Activated naive CD4-positive, alpha-beta T cell treated with anti-CD3 and anti-CD28 coated beads for 36 hours (primary cell): ENCODE data around the gene B3GALT5. TPM values are rescaled to one million over a fixed set of nuclear protein-coding genes. Genes with fewer than 3 reads are reported as not detected.

Experiments
- CTCF ChIA-PET: fragments of 350-600 bp; sonication (Branson Sonifier 250); formaldehyde crosslinking; loops from one replicate; lab custom pipeline; 2021; ENCODE audit warnings: antibody characterized with exemption; lab: Charles Lee
- DNase-seq: peaks from one replicate; pipeline ENCODE4 v3.0.0-alpha.2; 2020
- H3K27ac Mint-ChIP-seq: one replicate; pipeline ENCODE4 v1.8.0; 2021; ENCODE audit warnings: mild to moderate bottlenecking, mixed read lengths
- H3K27me3 Mint-ChIP-seq: one replicate; pipeline ENCODE4 v1.8.0; 2021; ENCODE audit warnings: low read depth, mixed read lengths
- H3K36me3 Mint-ChIP-seq: one replicate; pipeline ENCODE4 v1.8.0; 2021; ENCODE audit warnings: low read depth, mixed read lengths
- H3K4me1 Mint-ChIP-seq: one replicate; pipeline ENCODE4 v1.8.0; 2021; ENCODE audit warnings: low read depth, mixed read lengths
- H3K4me3 Mint-ChIP-seq: one replicate; pipeline ENCODE4 v1.8.0; 2021; ENCODE audit warnings: mild to moderate bottlenecking, moderate library complexity, mixed read lengths
- H3K9me3 Mint-ChIP-seq: one replicate; pipeline ENCODE4 v1.8.0; 2021; ENCODE audit warnings: mixed read lengths
- intact Hi-C: fragments of 100-400 bp; cut with micrococcal nuclease; formaldehyde crosslinking; loops from one replicate; pipeline ENCODE4 v1.15.1; 2023
- total RNA-seq, 2 experiments: library from RNA; stranded (reverse); gene quantifications; one replicate each; pipeline ENCODE4 v1.2.3, GENCODE V29; 2021

B3GALT5 gene
- total RNA-seq, 2 experiments from 2014 or later = not detected

DNA sequence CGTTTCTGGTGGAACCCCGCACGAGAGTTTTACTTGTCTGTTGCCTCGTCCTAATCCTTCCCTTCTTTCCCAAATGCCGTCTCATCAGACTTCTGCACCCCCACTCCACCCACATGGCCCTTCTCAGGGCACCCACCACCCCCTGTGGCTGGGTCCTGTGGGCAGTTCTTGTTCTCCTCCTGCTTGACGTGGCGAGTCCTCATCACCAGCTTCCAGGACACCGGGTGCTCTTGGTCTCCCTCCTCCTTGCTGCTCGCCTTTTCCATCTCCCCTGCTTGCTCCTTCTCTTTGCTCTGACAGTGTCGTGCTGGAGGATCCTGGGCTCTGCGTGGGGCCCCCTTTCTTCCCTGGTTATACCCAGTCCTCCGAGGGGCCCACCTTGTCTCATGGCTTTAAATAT is 51.8 kb downstream of the B3GALT5 start:
- Mint-ChIP-seq H3K4me1 (no peaks in the 10 kb centered on the region), H3K36me3 (no peaks in the 10 kb centered on the region), H3K9me3 (no peaks in the 10 kb centered on the region), H3K27me3 (no peaks in the 10 kb centered on the region), H3K4me3 (no peak overlapping the region), H3K27ac (no peak overlapping the region)
- no peak for DNase-seq
- intact Hi-C loops = no loop called here
- CTCF ChIA-PET = interaction anchor here (0.8 kb wide), 1 partner anchor 146 kb away, joined by 3 read pairs; no protein-coding TSS in a partner anchor

DNA sequence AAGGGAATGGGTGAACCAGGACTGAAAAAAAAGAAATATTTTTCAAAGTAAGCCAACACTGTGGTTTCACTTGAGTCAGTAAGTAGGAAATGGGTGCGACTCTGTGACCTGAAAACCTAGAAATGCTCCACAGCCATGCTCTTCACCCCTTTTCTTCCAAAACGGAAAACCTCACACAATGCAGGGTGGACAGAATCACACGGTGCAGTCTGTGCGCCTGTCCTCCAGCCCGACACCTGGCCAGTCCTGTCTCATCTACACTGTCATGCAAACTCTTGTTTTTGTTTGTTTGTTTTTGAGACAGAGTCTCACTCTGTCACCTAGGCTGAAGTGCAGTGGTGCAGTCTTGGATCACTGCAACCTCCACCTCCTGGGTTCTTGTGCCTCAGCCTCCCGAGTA is 53.3 kb downstream of the B3GALT5 start:
- Mint-ChIP-seq H3K9me3 (no peaks in the 10 kb centered on the region), H3K27me3 (no peaks in the 10 kb centered on the region)

DNA sequence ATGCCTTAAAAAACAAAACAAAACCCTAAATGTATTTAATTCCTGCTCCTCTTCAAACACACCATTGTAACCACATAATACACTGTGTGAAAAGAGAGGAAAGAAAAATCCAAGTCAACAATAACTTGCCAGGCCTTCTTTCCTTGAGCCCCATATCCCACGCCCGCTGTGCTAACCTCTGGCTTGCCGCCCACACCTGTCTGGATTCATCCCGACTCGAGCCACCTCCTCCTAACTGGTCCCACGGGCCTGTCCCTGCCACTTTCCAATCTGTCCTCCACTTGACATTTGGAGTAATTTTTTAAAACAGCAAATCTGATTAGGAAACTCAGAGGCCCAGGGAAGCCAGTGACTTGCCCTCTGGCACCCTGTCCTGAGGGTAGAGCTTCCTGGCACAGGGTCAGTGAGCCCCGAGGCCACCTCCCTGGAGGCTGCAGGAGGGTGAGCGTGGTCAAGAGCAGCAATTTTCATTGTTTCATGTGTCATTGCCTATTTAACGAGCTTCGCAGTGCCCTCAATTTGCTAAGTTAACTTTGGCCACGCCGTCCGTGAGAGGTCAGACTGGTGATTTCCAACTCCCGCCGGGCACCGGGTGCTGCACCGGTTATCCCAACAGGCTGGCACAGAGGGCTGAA is 54.1 kb downstream of the B3GALT5 start:
- CTCF ChIA-PET = no interaction called here
- no peaks in the 10 kb centered on the region for H3K36me3 Mint-ChIP-seq
- no peaks in the 10 kb centered on the region for H3K27me3 Mint-ChIP-seq
- DNase-seq = no peak
- no peak overlapping the region for H3K27ac Mint-ChIP-seq
- no peak overlapping the region for H3K4me3 Mint-ChIP-seq
- H3K9me3 Mint-ChIP-seq = no peaks in the 10 kb centered on the region
- intact Hi-C loops = no loop called here
- no peaks in the 10 kb centered on the region for H3K4me1 Mint-ChIP-seq

More for the DNA sequence above, 53.3 kb downstream of the B3GALT5 start:
- no peaks in the 10 kb centered on the region for H3K36me3 Mint-ChIP-seq
- CTCF ChIA-PET = no interaction called here
- no peak for DNase-seq
- H3K4me1 Mint-ChIP-seq = no peaks in the 10 kb centered on the region
- intact Hi-C loops = no loop called here
- H3K27ac Mint-ChIP-seq = no peak overlapping the region
- H3K4me3 Mint-ChIP-seq = no peak overlapping the region

DNA sequence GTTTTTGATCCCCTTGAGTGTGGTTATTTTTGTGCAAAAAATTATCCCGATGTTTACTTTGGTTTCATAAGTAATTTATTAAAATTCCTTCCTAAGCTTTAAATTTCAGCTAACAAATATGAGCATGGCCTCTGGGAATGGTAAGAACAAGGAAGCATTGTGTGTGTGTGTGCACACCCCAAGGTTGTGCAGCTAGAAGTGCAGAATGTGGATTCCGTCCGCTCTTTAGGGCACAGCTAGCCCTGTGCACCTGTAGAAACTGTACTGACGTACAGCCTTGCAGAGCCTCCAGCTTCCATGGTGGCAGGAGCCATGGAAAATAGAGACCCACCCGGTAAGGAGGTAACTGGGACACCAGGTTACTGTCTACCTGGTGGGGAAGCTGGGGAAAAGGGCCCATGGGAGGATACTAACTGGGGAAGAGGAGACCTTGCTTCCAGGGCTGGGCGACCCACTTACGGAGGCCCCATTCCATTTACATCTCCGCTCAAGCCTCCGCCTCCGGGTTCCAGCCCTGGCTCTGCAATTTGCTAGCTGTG is 54.7 kb downstream of the B3GALT5 start:
- no peak overlapping the region for H3K27ac Mint-ChIP-seq
- H3K4me3 Mint-ChIP-seq = no peak overlapping the region
- DNase-seq = no peak
- H3K27me3 Mint-ChIP-seq = no peaks in the 10 kb centered on the region
- H3K36me3 Mint-ChIP-seq = no peaks in the 10 kb centered on the region
- intact Hi-C loops = no loop called here
- no peaks in the 10 kb centered on the region for H3K9me3 Mint-ChIP-seq
- H3K4me1 Mint-ChIP-seq = no peaks in the 10 kb centered on the region
- CTCF ChIA-PET = no interaction called here

- Mint-ChIP-seq H3K27me3 (peaks cover 4% of the 10 kb centered on the region), H3K9me3 (no peaks in the 10 kb centered on the region), H3K36me3 (no peaks in the 10 kb centered on the region), H3K27ac (no peak overlapping the region), H3K4me3 (no peak overlapping the region), H3K4me1 (no peaks in the 10 kb centered on the region)
- no peak for DNase-seq
- CTCF ChIA-PET = no interaction called here
- intact Hi-C loops = no loop called here
Observed at GRCh38 chr21:39668369-39668768, 55.6 kb downstream of the B3GALT5 start.

DNA sequence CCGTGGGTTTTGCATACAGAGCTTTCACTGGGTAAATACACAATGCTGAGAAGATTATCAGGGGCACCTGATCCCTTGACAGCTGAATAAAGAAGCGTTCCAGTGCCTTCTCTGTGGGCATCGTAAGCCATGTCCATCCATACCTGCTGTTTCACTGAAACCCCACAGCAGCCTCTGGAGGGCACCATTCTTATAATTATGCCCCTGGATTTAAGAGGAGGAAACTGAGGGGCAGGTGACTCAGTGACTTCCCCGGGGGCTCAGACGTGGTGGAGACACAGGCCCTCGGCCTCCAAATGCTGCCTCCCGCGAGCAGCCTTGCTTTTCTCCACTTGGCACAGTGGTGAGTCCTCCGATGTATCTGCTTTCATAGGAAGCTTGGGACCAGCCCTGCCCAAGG is 56.7 kb downstream of the B3GALT5 start:
- peaks cover 8% of the 10 kb centered on the region for H3K27me3 Mint-ChIP-seq
- H3K36me3 Mint-ChIP-seq = no peaks in the 10 kb centered on the region
- CTCF ChIA-PET = interaction anchor here (0.6 kb wide), 1 partner anchor 9 kb away, joined by 3 read pairs; no protein-coding TSS in a partner anchor
- no peaks in the 10 kb centered on the region for H3K4me1 Mint-ChIP-seq
- H3K4me3 Mint-ChIP-seq = no peak overlapping the region
- DNase-seq = no peak
- no peak overlapping the region for H3K27ac Mint-ChIP-seq
- no peaks in the 10 kb centered on the region for H3K9me3 Mint-ChIP-seq
- intact Hi-C loops = no loop called here

GRCh38 chr21:39669976-39670661 is 57.4 kb downstream of the B3GALT5 start:
- Mint-ChIP-seq H3K27me3 (peaks cover 8% of the 10 kb centered on the region), H3K4me3 (no peak overlapping the region), H3K9me3 (no peaks in the 10 kb centered on the region), H3K27ac (no peak overlapping the region), H3K4me1 (no peaks in the 10 kb centered on the region), H3K36me3 (no peaks in the 10 kb centered on the region)
- DNase-seq = no peak
- intact Hi-C loops = no loop called here
- CTCF ChIA-PET = no interaction called here

- intact Hi-C loops = no loop called here
- Mint-ChIP-seq H3K27me3 (peaks cover 10% of the 10 kb centered on the region), H3K27ac (no peak overlapping the region), H3K4me3 (no peak overlapping the region), H3K4me1 (no peaks in the 10 kb centered on the region), H3K36me3 (no peaks in the 10 kb centered on the region), H3K9me3 (no peaks in the 10 kb centered on the region)
- CTCF ChIA-PET = no interaction called here
- no peak for DNase-seq
Observed at GRCh38 chr21:39670701-39671100, 58.0 kb downstream of the B3GALT5 start.

GRCh38 chr21:39671986-39672385 is 59.2 kb downstream of the B3GALT5 start:
- CTCF ChIA-PET = no interaction called here
- no peak overlapping the region for H3K4me3 Mint-ChIP-seq
- H3K36me3 Mint-ChIP-seq = no peaks in the 10 kb centered on the region
- no peak for DNase-seq
- H3K9me3 Mint-ChIP-seq = no peaks in the 10 kb centered on the region
- intact Hi-C loops = no loop called here
- H3K4me1 Mint-ChIP-seq = no peaks in the 10 kb centered on the region
- peaks cover 14% of the 10 kb centered on the region for H3K27me3 Mint-ChIP-seq
- H3K27ac Mint-ChIP-seq = no peak overlapping the region

GRCh38 chr21:39673163-39673562 is 60.4 kb downstream of the B3GALT5 start:
- intact Hi-C loops = no loop called here
- Mint-ChIP-seq H3K4me1 (no peaks in the 10 kb centered on the region), H3K36me3 (no peaks in the 10 kb centered on the region), H3K4me3 (no peak overlapping the region), H3K9me3 (no peaks in the 10 kb centered on the region), H3K27ac (no peak overlapping the region), H3K27me3 (peaks cover 14% of the 10 kb centered on the region)
- CTCF ChIA-PET = no interaction called here
- no peak for DNase-seq

GRCh38 chr21:39673736-39674135 is 61.0 kb downstream of the B3GALT5 start:
- intact Hi-C loops = no loop called here
- Mint-ChIP-seq H3K27ac (no peak overlapping the region), H3K9me3 (no peaks in the 10 kb centered on the region), H3K4me3 (no peak overlapping the region), H3K27me3 (peaks cover 14% of the 10 kb centered on the region), H3K4me1 (no peaks in the 10 kb centered on the region), H3K36me3 (no peaks in the 10 kb centered on the region)
- CTCF ChIA-PET = no interaction called here
- no peak for DNase-seq

- Mint-ChIP-seq H3K36me3 (no peaks in the 10 kb centered on the region), H3K4me3 (no peak overlapping the region), H3K27me3 (peaks cover 14% of the 10 kb centered on the region), H3K9me3 (no peaks in the 10 kb centered on the region), H3K4me1 (no peaks in the 10 kb centered on the region), H3K27ac (no peak overlapping the region)
- intact Hi-C loops = no loop called here
- CTCF ChIA-PET = no interaction called here
- no peak for DNase-seq
Observed at GRCh38 chr21:39674801-39675200, 62.1 kb downstream of the B3GALT5 start.

- intact Hi-C loops = no loop called here
- no peaks in the 10 kb centered on the region for H3K36me3 Mint-ChIP-seq
- peaks cover 14% of the 10 kb centered on the region for H3K27me3 Mint-ChIP-seq
- no peak for DNase-seq
- no peaks in the 10 kb centered on the region for H3K4me1 Mint-ChIP-seq
- H3K4me3 Mint-ChIP-seq = no peak overlapping the region
- H3K9me3 Mint-ChIP-seq = no peaks in the 10 kb centered on the region
- CTCF ChIA-PET = no interaction called here
- H3K27ac Mint-ChIP-seq = no peak overlapping the region
Observed at GRCh38 chr21:39675590-39675989, 62.9 kb downstream of the B3GALT5 start.
